ENCODE results near the gene IRGQ.
"Not testable (repeated sequence)": the region's sequence is repeated elsewhere in the genome, so short reads cannot be mapped to it uniquely, and the experiment has no call there.

Gene IRGQ

GRCh38 chr19:43592800-43593350, 3.1 kb downstream of the IRGQ start:
- no peak for DNase-seq (ENCODE audit: low read depth)
- no peak overlapping the region for H3K4me3 ChIP-seq (replicated peaks; ENCODE audit: low read depth, low read length)
- TF ChIP-seq CTCF (IDR thresholded peaks at IDR 0.05; ENCODE audit: low read length, missing control alignments): no peak

DNA sequence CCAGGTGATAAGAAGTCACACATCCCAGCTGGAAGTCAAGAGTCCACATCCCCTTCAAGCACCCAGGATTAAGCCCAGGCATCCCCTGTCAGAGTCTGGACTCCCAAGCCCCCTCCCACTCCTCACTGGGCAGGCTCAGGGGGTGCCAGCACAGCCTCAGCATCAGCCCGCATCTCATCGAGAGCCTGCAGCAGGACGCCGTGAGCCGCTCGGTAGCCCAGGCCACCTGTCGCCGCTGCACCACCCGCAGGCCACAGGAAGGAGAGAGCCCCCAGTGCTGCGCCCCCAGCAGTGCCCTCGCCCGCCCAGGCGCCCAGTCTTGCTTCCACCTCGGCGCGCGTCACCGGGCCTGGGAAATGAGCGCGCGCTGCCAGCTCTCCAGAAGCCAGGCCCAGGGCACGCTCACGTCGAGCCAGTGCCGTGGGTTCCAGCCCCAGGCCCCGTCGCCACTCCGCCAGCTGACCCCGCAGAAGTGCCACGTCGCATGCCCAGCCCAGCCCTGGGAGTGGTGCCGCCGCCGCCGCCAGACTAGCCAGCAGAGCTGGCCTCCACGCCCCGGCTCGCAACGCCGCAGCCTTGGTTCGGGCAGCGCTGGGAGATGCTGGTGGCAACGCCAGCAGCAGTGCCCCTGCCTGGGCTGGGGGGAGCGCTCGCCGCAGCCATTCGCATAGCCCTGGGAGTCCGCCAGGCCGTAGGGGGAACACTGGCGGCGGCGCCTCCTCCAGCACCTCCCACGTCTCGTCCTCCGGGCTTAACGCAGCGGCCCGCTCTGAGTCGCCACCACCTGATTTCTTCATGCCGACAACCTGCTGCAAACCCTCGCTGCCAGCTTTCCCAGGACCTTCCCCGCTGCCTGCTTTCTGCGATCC, 3.8 kb downstream of the IRGQ start:
- no peak for TF ChIP-seq CTCF (IDR thresholded peaks at IDR 0.05; ENCODE audit: low read length, missing control alignments)
- H3K4me3 ChIP-seq (replicated peaks; ENCODE audit: low read depth, low read length): no peak overlapping the region
- no peak for DNase-seq (ENCODE audit: low read depth)

DNA sequence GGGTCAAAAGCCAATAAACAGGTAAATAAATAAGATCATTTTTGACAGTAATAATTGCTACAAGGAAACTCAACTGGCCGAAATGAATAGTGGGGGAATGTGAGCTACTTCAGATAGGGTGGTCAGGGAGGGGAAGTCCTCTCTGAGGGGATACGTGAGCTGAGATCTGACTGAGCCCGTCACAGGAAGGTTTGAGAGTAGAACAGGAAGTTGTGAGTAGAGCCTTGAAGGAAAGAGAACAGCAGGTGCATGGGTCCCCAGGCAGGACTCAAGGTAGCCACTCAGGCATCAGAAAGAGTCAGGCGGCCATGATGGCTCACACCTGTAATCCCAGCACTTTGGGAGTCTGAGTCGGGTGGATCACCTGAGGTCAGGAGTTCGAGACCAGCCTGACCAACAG, 6.3 kb downstream of the IRGQ start:
- no peak for DNase-seq (ENCODE audit: low read depth)
- no peak for TF ChIP-seq CTCF (IDR thresholded peaks at IDR 0.05; ENCODE audit: low read length, missing control alignments)
- H3K4me3 ChIP-seq (replicated peaks; ENCODE audit: low read depth, low read length): no peak overlapping the region

GRCh38 chr19:43589277-43589676, 6.7 kb downstream of the IRGQ start:
- no peak for TF ChIP-seq CTCF (IDR thresholded peaks at IDR 0.05; ENCODE audit: low read length, missing control alignments)
- no peak overlapping the region for H3K4me3 ChIP-seq (replicated peaks; ENCODE audit: low read depth, low read length)
- no peak for DNase-seq (ENCODE audit: low read depth)

DNA sequence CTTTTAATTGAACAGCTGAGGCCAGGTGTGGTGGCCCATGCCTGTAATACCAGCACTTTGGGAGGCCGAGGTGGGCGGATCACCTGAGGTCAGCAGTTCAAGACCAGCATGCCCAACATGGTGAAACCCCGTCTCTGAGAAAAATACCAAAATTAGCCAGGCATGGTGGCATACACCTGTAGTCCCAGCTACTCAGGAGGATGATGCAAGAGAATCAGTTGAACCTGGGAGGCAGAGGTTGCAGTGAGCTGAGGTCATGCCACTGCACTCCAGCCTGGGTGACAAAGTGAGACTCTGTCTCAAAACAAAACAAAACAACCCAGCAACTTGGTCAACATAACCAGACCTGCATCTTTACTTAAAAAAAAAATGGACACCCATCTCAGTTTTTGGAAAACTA, 8.9 kb downstream of the IRGQ start:
- DNase-seq (ENCODE audit: low read depth); H3K4me3 ChIP-seq (replicated peaks; ENCODE audit: low read depth, low read length): not testable (repeated sequence)

- TF ChIP-seq CTCF (IDR thresholded peaks at IDR 0.05; ENCODE audit: low read length, missing control alignments): no peak
- no peak overlapping the region for H3K4me3 ChIP-seq (replicated peaks; ENCODE audit: low read depth, low read length)
- DNase-seq (ENCODE audit: low read depth): no peak
These were observed 9.6 kb downstream of the IRGQ start for GRCh38 chr19:43586346-43586745.

GRCh38 chr19:43584484-43584883, 11.4 kb downstream of the IRGQ start:
- no peak overlapping the region for H3K4me3 ChIP-seq (replicated peaks; ENCODE audit: low read depth, low read length)
- no peak for TF ChIP-seq CTCF (IDR thresholded peaks at IDR 0.05; ENCODE audit: low read length, missing control alignments)
- DNase-seq (ENCODE audit: low read depth): no peak
